ENCODE measurements around the gene NCCRP1.
A peak's percentile ranks its signal among the peaks of the same experiment; 100 is the strongest.

NCCRP1 gene

GRCh38 chr19:39157997-39158389 lies 38.8 kb upstream of the NCCRP1 start:
- H2BK120ac ChIP-seq (ENCODE audit: insufficient read depth, low read length, poor library complexity), result no peak overlapping the region
- no peak overlapping the region for H3K9ac ChIP-seq (ENCODE audit: low read length)
- peaks cover 37% of the 10 kb centered on the region for H3K79me2 ChIP-seq (ENCODE audit: control insufficient read depth, insufficient read depth, low read length, poor library complexity)
- H2BK5ac ChIP-seq (ENCODE audit: low read depth, low read length, poor library complexity), result no peak overlapping the region
- no peak overlapping the region for H4K91ac ChIP-seq (ENCODE audit: low read depth, low read length)
- no peak overlapping the region for H4K8ac ChIP-seq (ENCODE audit: low read depth, low read length)
- peak overlapping the region; percentile 6 for H3K4ac ChIP-seq (ENCODE audit: low read depth, low read length)
- no CpG with 5 or more reads among the region's 15 CpGs for WGBS (ENCODE audit: extremely low coverage, insufficient coverage, insufficient read length)
- H3K14ac ChIP-seq (ENCODE audit: low read length), result no peak overlapping the region
- peaks cover 4% of the 10 kb centered on the region for H3K9me3 ChIP-seq (ENCODE audit: insufficient read depth, low read depth, low read length)
- no peak overlapping the region for H2AK5ac ChIP-seq (ENCODE audit: low read length)
- peaks cover 12 to 14% of the 10 kb centered on the region in 2 experiments for H3K36me3 ChIP-seq (ENCODE audit: control insufficient read depth in 1 of 2, insufficient read depth in 2 of 2, low read length in 2 of 2)
- no peaks in the 10 kb centered on the region for H3K27me3 ChIP-seq (ENCODE audit: insufficient read depth, low read length)
- H3K27ac ChIP-seq (ENCODE audit: low read depth, low read length), result no peak overlapping the region
- no peak for DNase-seq
- H3K79me1 ChIP-seq (ENCODE audit: low read length), result peaks cover 22% of the 10 kb centered on the region
- H3K23ac ChIP-seq (ENCODE audit: low read length), result no peak overlapping the region
- peak overlapping the region; percentile 25 for H3K4me3 ChIP-seq (ENCODE audit: low read depth, low read length)
- H3K4me2 ChIP-seq (ENCODE audit: low read length), result no peak overlapping the region
- no peak overlapping the region for H3K18ac ChIP-seq (ENCODE audit: low read length)
- H2AFZ ChIP-seq (ENCODE audit: insufficient read depth, low read length, poor library complexity), result no peak overlapping the region
- H4K12ac ChIP-seq (ENCODE audit: low read depth, low read length), result no peak overlapping the region
- peaks cover 52 to 64% of the 10 kb centered on the region in 2 experiments for H3K4me1 ChIP-seq (ENCODE audit: control insufficient read depth in 1 of 2, insufficient read depth in 2 of 2, low read length in 2 of 2)
- H2BK12ac ChIP-seq (ENCODE audit: low read length), result no peak overlapping the region

DNA sequence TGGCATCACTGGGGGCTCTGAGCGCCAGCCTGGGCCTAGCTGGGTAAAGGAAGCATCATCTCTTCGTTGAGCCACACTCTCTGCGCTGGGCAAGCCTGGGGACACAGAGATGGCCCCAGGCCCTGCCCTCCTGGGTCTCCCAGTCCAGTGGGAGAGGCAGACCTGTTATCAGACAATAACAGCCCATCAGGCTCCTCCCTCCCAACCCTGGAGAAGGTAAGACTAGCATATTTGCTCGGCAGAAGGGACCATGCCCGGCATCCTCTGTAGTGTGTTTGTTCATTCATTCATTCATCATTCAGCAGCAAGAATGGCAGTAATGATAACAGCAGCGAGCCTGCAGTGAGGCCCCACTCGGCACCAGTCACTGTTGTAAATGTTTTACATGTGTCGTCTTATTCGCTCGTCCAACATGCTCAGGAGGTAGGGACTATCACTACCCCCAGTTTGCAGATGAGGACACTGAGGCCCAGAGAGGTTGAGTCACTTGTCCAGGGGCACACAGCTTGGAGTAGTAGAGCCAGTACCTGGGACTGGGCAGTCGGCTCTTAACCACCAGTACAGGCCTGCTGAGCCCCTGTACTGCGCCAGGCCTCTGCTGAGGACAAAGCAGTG lies 38.0 kb upstream of the NCCRP1 start:
- no peak overlapping the region for H2BK120ac ChIP-seq (ENCODE audit: insufficient read depth, low read length, poor library complexity)
- peak overlapping the region; percentile 22 for H3K4ac ChIP-seq (ENCODE audit: low read depth, low read length)
- H3K4me2 ChIP-seq (ENCODE audit: low read length), result no peak overlapping the region
- DNase-seq, result no peak
- no peak overlapping the region for H2AFZ ChIP-seq (ENCODE audit: insufficient read depth, low read length, poor library complexity)
- peaks cover 12 to 14% of the 10 kb centered on the region in 2 experiments for H3K36me3 ChIP-seq (ENCODE audit: control insufficient read depth in 1 of 2, insufficient read depth in 2 of 2, low read length in 2 of 2)
- no peak overlapping the region for H2BK12ac ChIP-seq (ENCODE audit: low read length)
- H3K27me3 ChIP-seq (ENCODE audit: insufficient read depth, low read length), result no peaks in the 10 kb centered on the region
- H3K9ac ChIP-seq (ENCODE audit: low read length), result no peak overlapping the region
- peaks cover 4% of the 10 kb centered on the region for H3K9me3 ChIP-seq (ENCODE audit: insufficient read depth, low read depth, low read length)
- H2AK5ac ChIP-seq (ENCODE audit: low read length), result no peak overlapping the region
- peaks cover 50 to 66% of the 10 kb centered on the region in 2 experiments for H3K4me1 ChIP-seq (ENCODE audit: control insufficient read depth in 1 of 2, insufficient read depth in 2 of 2, low read length in 2 of 2)
- no peak overlapping the region for H3K14ac ChIP-seq (ENCODE audit: low read length)
- peak overlapping the region; percentile 14 for H3K18ac ChIP-seq (ENCODE audit: low read length)
- H3K27ac ChIP-seq (ENCODE audit: low read depth, low read length), result no peak overlapping the region
- H3K79me2 ChIP-seq (ENCODE audit: control insufficient read depth, insufficient read depth, low read length, poor library complexity), result peaks cover 36% of the 10 kb centered on the region
- no peak overlapping the region for H4K12ac ChIP-seq (ENCODE audit: low read depth, low read length)
- H3K79me1 ChIP-seq (ENCODE audit: low read length), result peaks cover 22% of the 10 kb centered on the region
- H3K4me3 ChIP-seq (ENCODE audit: low read depth, low read length), result no peak overlapping the region
- H2BK5ac ChIP-seq (ENCODE audit: low read depth, low read length, poor library complexity), result no peak overlapping the region
- WGBS (ENCODE audit: extremely low coverage, insufficient coverage, insufficient read length), result no CpG with 5 or more reads among the region's 12 CpGs
- H4K91ac ChIP-seq (ENCODE audit: low read depth, low read length), result no peak overlapping the region
- no peak overlapping the region for H4K8ac ChIP-seq (ENCODE audit: low read depth, low read length)
- H3K23ac ChIP-seq (ENCODE audit: low read length), result no peak overlapping the region

- H3K79me1 ChIP-seq (ENCODE audit: low read length), result peaks cover 6% of the 10 kb centered on the region
- peaks cover 4% of the 10 kb centered on the region for H3K9me3 ChIP-seq (ENCODE audit: insufficient read depth, low read depth, low read length)
- peak in 1 of 2 donors; percentile 16 for DNase-seq
Measured at GRCh38 chr19:39160523-39160861, 36.3 kb upstream of the NCCRP1 start.

GRCh38 chr19:39160889-39161672 lies 35.7 kb upstream of the NCCRP1 start:
- no peak overlapping the region for H2BK120ac ChIP-seq (ENCODE audit: insufficient read depth, low read length, poor library complexity)
- H3K4me1 ChIP-seq (ENCODE audit: control insufficient read depth in 1 of 2, insufficient read depth in 2 of 2, low read length in 2 of 2), result peaks cover 27 to 44% of the 10 kb centered on the region in 2 experiments
- no peak overlapping the region for H2AK5ac ChIP-seq (ENCODE audit: low read length)
- H3K4ac ChIP-seq (ENCODE audit: low read depth, low read length), result peak overlapping the region; percentile 42
- no peak overlapping the region for H3K4me2 ChIP-seq (ENCODE audit: low read length)
- H2BK12ac ChIP-seq (ENCODE audit: low read length), result no peak overlapping the region
- no peak overlapping the region for H4K91ac ChIP-seq (ENCODE audit: low read depth, low read length)
- no peak overlapping the region for H2AFZ ChIP-seq (ENCODE audit: insufficient read depth, low read length, poor library complexity)
- WGBS (ENCODE audit: extremely low coverage, insufficient coverage, insufficient read length), result no CpG with 5 or more reads among the region's 21 CpGs
- peaks cover 22% of the 10 kb centered on the region for H3K79me2 ChIP-seq (ENCODE audit: control insufficient read depth, insufficient read depth, low read length, poor library complexity)
- no peak overlapping the region for H3K23ac ChIP-seq (ENCODE audit: low read length)
- no peak overlapping the region for H2BK5ac ChIP-seq (ENCODE audit: low read depth, low read length, poor library complexity)
- H3K79me1 ChIP-seq (ENCODE audit: low read length), result peaks cover 6% of the 10 kb centered on the region
- no peak overlapping the region for H3K14ac ChIP-seq (ENCODE audit: low read length)
- peak; percentile 51 to 62 for DNase-seq
- peak overlapping the region; percentile 11 for H3K18ac ChIP-seq (ENCODE audit: low read length)
- no peaks in the 10 kb centered on the region for H3K27me3 ChIP-seq (ENCODE audit: insufficient read depth, low read length)
- H4K8ac ChIP-seq (ENCODE audit: low read depth, low read length), result no peak overlapping the region
- H3K9ac ChIP-seq (ENCODE audit: low read length), result no peak overlapping the region
- no peak overlapping the region for H3K4me3 ChIP-seq (ENCODE audit: low read depth, low read length)
- H3K9me3 ChIP-seq (ENCODE audit: insufficient read depth, low read depth, low read length), result peaks cover 4% of the 10 kb centered on the region
- H3K36me3 ChIP-seq (ENCODE audit: control insufficient read depth in 1 of 2, insufficient read depth in 2 of 2, low read length in 2 of 2), result peaks cover 9 to 13% of the 10 kb centered on the region in 2 experiments
- H4K12ac ChIP-seq (ENCODE audit: low read depth, low read length), result no peak overlapping the region
- no peak overlapping the region for H3K27ac ChIP-seq (ENCODE audit: low read depth, low read length)

More at GRCh38 chr19:39160523-39160861, 36.3 kb upstream of the NCCRP1 start:
- Histone ChIP-seq H3K9ac (ENCODE audit: low read length) (no peak overlapping the region), H3K27me3 (ENCODE audit: insufficient read depth, low read length) (no peaks in the 10 kb centered on the region), H4K12ac (ENCODE audit: low read depth, low read length) (no peak overlapping the region), H2AFZ (ENCODE audit: insufficient read depth, low read length, poor library complexity) (no peak overlapping the region), H3K23ac (ENCODE audit: low read length) (no peak overlapping the region), H3K4me1 (ENCODE audit: control insufficient read depth in 1 of 2, insufficient read depth in 2 of 2, low read length in 2 of 2) (peaks cover 33 to 50% of the 10 kb centered on the region in 2 experiments), H3K14ac (ENCODE audit: low read length) (no peak overlapping the region), H3K79me2 (ENCODE audit: control insufficient read depth, insufficient read depth, low read length, poor library complexity) (peaks cover 28% of the 10 kb centered on the region), H3K18ac (ENCODE audit: low read length) (peak overlapping the region; percentile 11), H3K27ac (ENCODE audit: low read depth, low read length) (no peak overlapping the region), H4K91ac (ENCODE audit: low read depth, low read length) (no peak overlapping the region), H2AK5ac (ENCODE audit: low read length) (no peak overlapping the region), H3K4ac (ENCODE audit: low read depth, low read length) (no peak overlapping the region), H2BK5ac (ENCODE audit: low read depth, low read length, poor library complexity) (no peak overlapping the region), H3K4me2 (ENCODE audit: low read length) (no peak overlapping the region), H2BK120ac (ENCODE audit: insufficient read depth, low read length, poor library complexity) (no peak overlapping the region), H3K36me3 (ENCODE audit: control insufficient read depth in 1 of 2, insufficient read depth in 2 of 2, low read length in 2 of 2) (peaks cover 11 to 15% of the 10 kb centered on the region in 2 experiments), H4K8ac (ENCODE audit: low read depth, low read length) (no peak overlapping the region), H3K4me3 (ENCODE audit: low read depth, low read length) (no peak overlapping the region), H2BK12ac (ENCODE audit: low read length) (peak overlapping the region; percentile 29)
- no CpG with 5 or more reads among the region's 8 CpGs for WGBS (ENCODE audit: extremely low coverage, insufficient coverage, insufficient read length)
